ENCODE data around the gene SAP30.
A peak's percentile ranks its signal among the peaks of the same experiment; 100 is the strongest.

The SAP30 gene

GRCh38 chr4:173330590-173330989, 40.2 kb upstream of the SAP30 start:
- H3K4me2 ChIP-seq (ENCODE audit: insufficient read depth, low read length) = peak overlapping the region; percentile 68
- peaks cover 35% of the 10 kb centered on the region for H3K4me1 ChIP-seq (ENCODE audit: insufficient read depth, low read length)
- TF ChIP-seq EZH2 (IDR thresholded peaks at IDR 0.05; ENCODE audit: borderline replicate concordance, low read depth, low read length, severe bottlenecking) = no peak
- TF ChIP-seq, protein P1, sequence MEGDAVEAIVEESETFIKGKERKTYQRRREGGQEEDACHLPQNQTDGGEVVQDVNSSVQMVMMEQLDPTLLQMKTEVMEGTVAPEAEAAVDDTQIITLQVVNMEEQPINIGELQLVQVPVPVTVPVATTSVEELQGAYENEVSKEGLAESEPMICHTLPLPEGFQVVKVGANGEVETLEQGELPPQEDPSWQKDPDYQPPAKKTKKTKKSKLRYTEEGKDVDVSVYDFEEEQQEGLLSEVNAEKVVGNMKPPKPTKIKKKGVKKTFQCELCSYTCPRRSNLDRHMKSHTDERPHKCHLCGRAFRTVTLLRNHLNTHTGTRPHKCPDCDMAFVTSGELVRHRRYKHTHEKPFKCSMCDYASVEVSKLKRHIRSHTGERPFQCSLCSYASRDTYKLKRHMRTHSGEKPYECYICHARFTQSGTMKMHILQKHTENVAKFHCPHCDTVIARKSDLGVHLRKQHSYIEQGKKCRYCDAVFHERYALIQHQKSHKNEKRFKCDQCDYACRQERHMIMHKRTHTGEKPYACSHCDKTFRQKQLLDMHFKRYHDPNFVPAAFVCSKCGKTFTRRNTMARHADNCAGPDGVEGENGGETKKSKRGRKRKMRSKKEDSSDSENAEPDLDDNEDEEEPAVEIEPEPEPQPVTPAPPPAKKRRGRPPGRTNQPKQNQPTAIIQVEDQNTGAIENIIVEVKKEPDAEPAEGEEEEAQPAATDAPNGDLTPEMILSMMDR (IDR thresholded peaks at IDR 0.05; ENCODE audit: borderline replicate concordance, extremely low read depth, low read length, poor library complexity, severe bottlenecking) = no peak
- no peak for ATAC-seq (ENCODE audit: insufficient read depth, low read depth)
- H4K20me1 ChIP-seq (ENCODE audit: insufficient read depth, low read length) = peaks cover 37% of the 10 kb centered on the region
- no peak overlapping the region for H2AFZ ChIP-seq (ENCODE audit: low read depth, low read length)
- no peaks in the 10 kb centered on the region for H3K27me3 ChIP-seq (ENCODE audit: insufficient read depth, low read length, poor library complexity)
- peak overlapping the region; percentile 38 for H3K9ac ChIP-seq (ENCODE audit: low read depth, low read length)
- no peaks in the 10 kb centered on the region for H3K9me3 ChIP-seq (ENCODE audit: insufficient read depth, low read length, severe bottlenecking)
- H3K4me3 ChIP-seq (ENCODE audit: low read depth in 1 of 2, low read length in 2 of 2) = peak overlapping the region in 1 of 2 experiments; percentile 92; a peak in 2 of 4 replicates
- H3K27ac ChIP-seq (ENCODE audit: low read length) = peak overlapping the region; percentile 53
- DNase-seq = no peak
- peaks cover 60% of the 10 kb centered on the region for H3K79me2 ChIP-seq (ENCODE audit: insufficient read depth, low read length)
- H3K36me3 ChIP-seq (ENCODE audit: insufficient read depth, low read length) = peaks cover 74% of the 10 kb centered on the region

GRCh38 chr4:173332021-173332487, 38.7 kb upstream of the SAP30 start:
- Histone ChIP-seq H3K9ac (ENCODE audit: low read depth, low read length) (peak overlapping the region; percentile 100), H3K27ac (ENCODE audit: low read length) (peak overlapping the region; percentile 100), H3K4me3 (ENCODE audit: low read depth in 1 of 2, low read length in 2 of 2) (peak overlapping the region; percentile 90 to 92), H3K9me3 (ENCODE audit: insufficient read depth, low read length, severe bottlenecking) (no peaks in the 10 kb centered on the region), H4K20me1 (ENCODE audit: insufficient read depth, low read length) (peaks cover 37% of the 10 kb centered on the region), H3K4me1 (ENCODE audit: insufficient read depth, low read length) (peaks cover 50% of the 10 kb centered on the region), H3K36me3 (ENCODE audit: insufficient read depth, low read length) (peaks cover 63% of the 10 kb centered on the region), H3K79me2 (ENCODE audit: insufficient read depth, low read length) (peaks cover 75% of the 10 kb centered on the region), H2AFZ (ENCODE audit: low read depth, low read length) (no peak overlapping the region), H3K27me3 (ENCODE audit: insufficient read depth, low read length, poor library complexity) (no peaks in the 10 kb centered on the region), H3K4me2 (ENCODE audit: insufficient read depth, low read length) (peak overlapping the region; percentile 68)
- DNase-seq (no peak), ATAC-seq (ENCODE audit: insufficient read depth, low read depth) (no peak)
- TF ChIP-seq, protein P1 (IDR thresholded peaks at IDR 0.05; ENCODE audit: borderline replicate concordance, extremely low read depth, low read length, poor library complexity, severe bottlenecking) = no peak
- TF ChIP-seq EZH2 (IDR thresholded peaks at IDR 0.05; ENCODE audit: borderline replicate concordance, low read depth, low read length, severe bottlenecking) = no peak

DNA sequence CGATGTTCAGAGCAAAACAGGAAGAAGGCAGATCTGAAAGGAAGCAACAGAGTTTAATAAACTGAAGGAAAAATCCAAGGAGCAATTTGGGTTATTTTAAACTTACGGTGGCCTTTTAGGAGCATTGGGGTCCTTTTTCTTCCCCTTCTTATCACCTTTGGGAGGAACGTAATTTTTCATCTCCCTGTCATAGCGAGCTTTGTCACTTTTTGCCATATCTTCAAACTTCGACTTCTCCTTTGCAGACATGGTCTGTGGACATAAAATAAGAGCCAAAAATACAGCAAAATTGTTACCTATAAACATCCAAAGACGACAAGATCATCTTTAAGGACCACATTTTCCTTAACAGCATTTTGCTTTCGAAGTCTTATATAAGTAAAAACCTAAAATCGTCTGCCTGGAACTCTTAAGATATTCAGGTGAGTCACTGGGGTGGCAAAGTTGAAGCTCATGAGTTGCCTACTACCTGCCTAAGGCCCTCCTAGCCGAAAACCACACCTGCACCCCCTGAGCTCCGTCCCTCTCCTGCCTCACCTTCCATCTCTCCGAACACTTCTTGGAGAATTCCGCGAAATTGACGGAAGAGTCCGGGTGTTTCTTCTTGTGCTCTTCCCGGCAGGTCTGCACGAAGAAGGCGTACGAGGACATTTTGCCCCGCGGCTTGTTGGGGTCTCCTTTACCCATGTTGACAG, 37.6 kb upstream of the SAP30 start:
- ATAC-seq (ENCODE audit: insufficient read depth, low read depth) (no peak), DNase-seq (no peak)
- Histone ChIP-seq H3K9me3 (ENCODE audit: insufficient read depth, low read length, severe bottlenecking) (no peaks in the 10 kb centered on the region), H3K9ac (ENCODE audit: low read depth, low read length) (peak overlapping the region; percentile 100), H3K4me1 (ENCODE audit: insufficient read depth, low read length) (peaks cover 60% of the 10 kb centered on the region), H3K4me2 (ENCODE audit: insufficient read depth, low read length) (peak overlapping the region; percentile 68), H3K79me2 (ENCODE audit: insufficient read depth, low read length) (peaks cover 84% of the 10 kb centered on the region), H3K36me3 (ENCODE audit: insufficient read depth, low read length) (peaks cover 57% of the 10 kb centered on the region), H3K4me3 (ENCODE audit: low read depth in 1 of 2, low read length in 2 of 2) (peak overlapping the region; percentile 90 to 92), H3K27me3 (ENCODE audit: insufficient read depth, low read length, poor library complexity) (no peaks in the 10 kb centered on the region), H2AFZ (ENCODE audit: low read depth, low read length) (no peak overlapping the region), H4K20me1 (ENCODE audit: insufficient read depth, low read length) (peaks cover 37% of the 10 kb centered on the region), H3K27ac (ENCODE audit: low read length) (peak overlapping the region; percentile 100)
- no peak for TF ChIP-seq EZH2 (IDR thresholded peaks at IDR 0.05; ENCODE audit: borderline replicate concordance, low read depth, low read length, severe bottlenecking)
- TF ChIP-seq, protein P1 (IDR thresholded peaks at IDR 0.05; ENCODE audit: borderline replicate concordance, extremely low read depth, low read length, poor library complexity, severe bottlenecking) = no peak

Data from DND-41 (cell line).